HEK293 (cell line): ENCODE data around the gene COQ3.

Experiments used
- CTCF ChIP-seq: fragments of 450-650 bp; formaldehyde crosslinking; IDR thresholded peaks from 2 replicates; pipeline ENCODE4 v1.5.1; 2016; ENCODE audit warnings: missing biosample characterization, missing genetic modification characterization
- KLF7 ChIP-seq: fragments of 450-650 bp; formaldehyde crosslinking; IDR thresholded peaks from 2 replicates; pipeline ENCODE4 v1.5.1; 2016; ENCODE audit warnings: missing biosample characterization, missing genetic modification characterization, borderline replicate concordance
- REST ChIP-seq: fragments of 450-650 bp; formaldehyde crosslinking; IDR thresholded peaks from 2 replicates; pipeline ENCODE4 v1.5.1; 2016; ENCODE audit warnings: missing biosample characterization, missing genetic modification characterization
- SP3 ChIP-seq: fragments of 450-650 bp; formaldehyde crosslinking; IDR thresholded peaks from 2 replicates; pipeline ENCODE4 v1.5.1; 2016; ENCODE audit warnings: missing biosample characterization, missing genetic modification characterization
- ZFP41 ChIP-seq: fragments of 450-650 bp; formaldehyde crosslinking; IDR thresholded peaks from 2 replicates; pipeline ENCODE4 v1.5.1; 2016; ENCODE audit warnings: missing biosample characterization, missing genetic modification characterization, borderline replicate concordance
- ZIC2 ChIP-seq: fragments of 450-650 bp; formaldehyde crosslinking; IDR thresholded peaks from 2 replicates; pipeline ENCODE4 v1.5.1; 2016; ENCODE audit warnings: missing biosample characterization, missing genetic modification characterization
- ZNF19 ChIP-seq: fragments of 450-650 bp; formaldehyde crosslinking; IDR thresholded peaks from 2 replicates; pipeline ENCODE4; 2016; ENCODE audit warnings: missing biosample characterization, missing genetic modification characterization, low read depth
- ZNF211 ChIP-seq: fragments of 450-650 bp; formaldehyde crosslinking; IDR thresholded peaks from 2 replicates; pipeline ENCODE4 v1.5.1; 2016; ENCODE audit warnings: low read depth, missing biosample characterization, missing genetic modification characterization
- ZNF221 ChIP-seq: fragments of 450-650 bp; formaldehyde crosslinking; IDR thresholded peaks from 2 replicates; pipeline ENCODE4 v1.5.1; 2017; ENCODE audit warnings: missing biosample characterization, missing genetic modification characterization, borderline replicate concordance
- ZNF302 ChIP-seq: fragments of 450-650 bp; formaldehyde crosslinking; IDR thresholded peaks from 2 replicates; pipeline ENCODE4 v1.5.1; 2016; ENCODE audit warnings: missing biosample characterization, missing genetic modification characterization, low read depth
- ZNF426 ChIP-seq: fragments of 450-650 bp; formaldehyde crosslinking; IDR thresholded peaks from 2 replicates; pipeline ENCODE4 v1.5.1; 2017; ENCODE audit warnings: missing biosample characterization, missing genetic modification characterization, mild to moderate bottlenecking, inconsistent platforms, moderate library complexity
- ZNF558 ChIP-seq: fragments of 450-650 bp; formaldehyde crosslinking; IDR thresholded peaks from 2 replicates; pipeline ENCODE4 v1.5.1; 2016; ENCODE audit warnings: missing biosample characterization, missing genetic modification characterization
- ZNF623 ChIP-seq: fragments of 450-650 bp; formaldehyde crosslinking; IDR thresholded peaks from 2 replicates; pipeline ENCODE4 v1.5.1; 2016; ENCODE audit warnings: missing biosample characterization, missing genetic modification characterization
- ZNF654 ChIP-seq: fragments of 450-650 bp; formaldehyde crosslinking; IDR thresholded peaks from 2 replicates; pipeline ENCODE4 v1.5.1; 2016; ENCODE audit warnings: low read depth, missing biosample characterization, missing genetic modification characterization
- ZNF785 ChIP-seq: fragments of 450-650 bp; formaldehyde crosslinking; IDR thresholded peaks from 2 replicates; pipeline ENCODE4 v1.5.1; 2016; ENCODE audit warnings: missing biosample characterization, missing genetic modification characterization
- ZXDB ChIP-seq: fragments of 450-650 bp; formaldehyde crosslinking; IDR thresholded peaks from 2 replicates; pipeline ENCODE4 v1.5.1; 2016; ENCODE audit warnings: missing biosample characterization, missing genetic modification characterization
- TF ChIP-seq, protein P1 (sequence below): fragments of 450-650 bp; formaldehyde crosslinking; IDR thresholded peaks from 2 replicates; pipeline ENCODE4 v1.5.1; 2016; ENCODE audit warnings: missing biosample characterization, missing genetic modification characterization
- TF ChIP-seq, protein P2 (sequence below): fragments of 450-650 bp; formaldehyde crosslinking; IDR thresholded peaks from 2 replicates; pipeline ENCODE4 v1.5.1; 2016; ENCODE audit warnings: missing biosample characterization, missing genetic modification characterization, borderline replicate concordance
- TF ChIP-seq, protein P3 (sequence below): fragments of 450-650 bp; formaldehyde crosslinking; IDR thresholded peaks from 2 replicates; pipeline ENCODE4 v1.5.1; 2017; ENCODE audit warnings: missing biosample characterization, missing genetic modification characterization
- TF ChIP-seq, protein P4 (sequence below): fragments of 450-650 bp; formaldehyde crosslinking; IDR thresholded peaks from 2 replicates; pipeline ENCODE4 v1.5.1; 2016; ENCODE audit warnings: missing biosample characterization, missing genetic modification characterization
- TF ChIP-seq, protein P5 (sequence below): fragments of 450-650 bp; formaldehyde crosslinking; IDR thresholded peaks from 2 replicates; pipeline ENCODE4 v1.5.1; 2016; ENCODE audit warnings: missing biosample characterization, missing genetic modification characterization

COQ3 gene

DNA sequence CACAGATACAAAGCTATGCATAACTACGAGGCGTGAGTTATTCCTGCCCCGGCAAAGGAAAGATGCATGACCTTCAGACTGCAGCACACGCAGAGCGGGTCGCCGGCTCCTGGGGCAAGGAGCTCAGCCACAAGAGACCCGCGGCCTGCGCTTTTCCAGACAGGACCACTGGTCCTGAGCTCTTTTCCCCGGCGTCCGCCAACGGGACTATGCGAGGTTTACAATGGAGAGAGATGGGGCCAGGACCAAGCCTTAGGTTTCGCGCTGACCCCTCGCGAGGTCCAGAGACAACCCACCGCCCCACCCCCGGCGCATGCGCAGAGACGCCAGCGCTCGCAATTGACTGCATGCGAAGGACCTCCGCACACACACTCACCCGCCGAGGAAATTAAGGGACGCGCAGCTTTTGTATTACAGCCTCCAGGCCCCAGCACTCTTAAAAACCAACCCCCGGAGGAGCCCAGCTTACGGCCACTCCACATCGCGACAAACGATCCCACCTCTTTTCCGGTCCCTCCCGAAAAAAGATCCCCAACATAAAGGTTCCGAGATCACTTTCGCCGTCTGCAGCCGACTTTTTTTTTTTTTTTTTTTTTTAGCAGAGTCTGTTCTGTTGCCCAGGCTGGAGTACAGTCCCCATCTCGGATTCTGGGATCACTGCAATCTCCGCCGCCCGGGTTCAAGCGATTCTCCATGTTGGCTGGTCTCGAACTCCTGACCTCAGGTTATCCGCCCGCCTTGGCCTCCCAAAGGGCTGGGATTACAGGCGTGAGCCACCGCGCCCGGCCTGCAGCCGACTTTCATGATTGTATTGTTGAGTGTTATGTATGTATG, at the start of gene COQ3 (continued):
- TF ChIP-seq, protein P1, sequence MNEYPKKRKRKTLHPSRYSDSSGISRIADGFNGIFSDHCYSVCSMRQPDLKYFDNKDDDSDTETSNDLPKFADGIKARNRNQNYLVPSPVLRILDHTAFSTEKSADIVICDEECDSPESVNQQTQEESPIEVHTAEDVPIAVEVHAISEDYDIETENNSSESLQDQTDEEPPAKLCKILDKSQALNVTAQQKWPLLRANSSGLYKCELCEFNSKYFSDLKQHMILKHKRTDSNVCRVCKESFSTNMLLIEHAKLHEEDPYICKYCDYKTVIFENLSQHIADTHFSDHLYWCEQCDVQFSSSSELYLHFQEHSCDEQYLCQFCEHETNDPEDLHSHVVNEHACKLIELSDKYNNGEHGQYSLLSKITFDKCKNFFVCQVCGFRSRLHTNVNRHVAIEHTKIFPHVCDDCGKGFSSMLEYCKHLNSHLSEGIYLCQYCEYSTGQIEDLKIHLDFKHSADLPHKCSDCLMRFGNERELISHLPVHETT (tag by site-specific recombination) = peak; percentile 98
- TF ChIP-seq SP3 (tag by site-specific recombination) = peak; percentile 69
- TF ChIP-seq ZIC2 (tag by site-specific recombination) = no peak
- no peak for TF ChIP-seq ZNF211
- TF ChIP-seq ZFP41 (tag by site-specific recombination) = no peak
- TF ChIP-seq, protein P2, sequence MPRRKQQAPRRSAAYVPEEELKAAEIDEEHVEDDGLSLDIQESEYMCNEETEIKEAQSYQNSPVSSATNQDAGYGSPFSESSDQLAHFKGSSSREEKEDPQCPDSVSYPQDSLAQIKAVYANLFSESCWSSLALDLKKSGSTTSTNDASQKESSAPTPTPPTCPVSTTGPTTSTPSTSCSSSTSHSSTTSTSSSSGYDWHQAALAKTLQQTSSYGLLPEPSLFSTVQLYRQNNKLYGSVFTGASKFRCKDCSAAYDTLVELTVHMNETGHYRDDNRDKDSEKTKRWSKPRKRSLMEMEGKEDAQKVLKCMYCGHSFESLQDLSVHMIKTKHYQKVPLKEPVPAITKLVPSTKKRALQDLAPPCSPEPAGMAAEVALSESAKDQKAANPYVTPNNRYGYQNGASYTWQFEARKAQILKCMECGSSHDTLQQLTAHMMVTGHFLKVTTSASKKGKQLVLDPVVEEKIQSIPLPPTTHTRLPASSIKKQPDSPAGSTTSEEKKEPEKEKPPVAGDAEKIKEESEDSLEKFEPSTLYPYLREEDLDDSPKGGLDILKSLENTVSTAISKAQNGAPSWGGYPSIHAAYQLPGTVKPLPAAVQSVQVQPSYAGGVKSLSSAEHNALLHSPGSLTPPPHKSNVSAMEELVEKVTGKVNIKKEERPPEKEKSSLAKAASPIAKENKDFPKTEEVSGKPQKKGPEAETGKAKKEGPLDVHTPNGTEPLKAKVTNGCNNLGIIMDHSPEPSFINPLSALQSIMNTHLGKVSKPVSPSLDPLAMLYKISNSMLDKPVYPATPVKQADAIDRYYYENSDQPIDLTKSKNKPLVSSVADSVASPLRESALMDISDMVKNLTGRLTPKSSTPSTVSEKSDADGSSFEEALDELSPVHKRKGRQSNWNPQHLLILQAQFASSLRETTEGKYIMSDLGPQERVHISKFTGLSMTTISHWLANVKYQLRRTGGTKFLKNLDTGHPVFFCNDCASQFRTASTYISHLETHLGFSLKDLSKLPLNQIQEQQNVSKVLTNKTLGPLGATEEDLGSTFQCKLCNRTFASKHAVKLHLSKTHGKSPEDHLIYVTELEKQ (tag by site-specific recombination) = no peak
- peak; percentile 35; the same call in 1 of the 2 replicates for TF ChIP-seq KLF7
- no peak for TF ChIP-seq ZNF221
- TF ChIP-seq ZNF654 (tag by site-specific recombination) = no peak
- peak; percentile 86 for TF ChIP-seq ZNF558
- TF ChIP-seq ZNF785 (tag by site-specific recombination) = no peak
- TF ChIP-seq ZNF19 (tag by site-specific recombination) = no peak
- 0 out of 2 replicates have a peak, but pooled peaks have one; percentile 33 for TF ChIP-seq ZNF623 (tag by site-specific recombination)
- peak; percentile 65; the same call in 1 of the 2 replicates for TF ChIP-seq REST (tag by site-specific recombination)
- no peak for TF ChIP-seq CTCF (tag by site-specific recombination)
- TF ChIP-seq, protein P3, sequence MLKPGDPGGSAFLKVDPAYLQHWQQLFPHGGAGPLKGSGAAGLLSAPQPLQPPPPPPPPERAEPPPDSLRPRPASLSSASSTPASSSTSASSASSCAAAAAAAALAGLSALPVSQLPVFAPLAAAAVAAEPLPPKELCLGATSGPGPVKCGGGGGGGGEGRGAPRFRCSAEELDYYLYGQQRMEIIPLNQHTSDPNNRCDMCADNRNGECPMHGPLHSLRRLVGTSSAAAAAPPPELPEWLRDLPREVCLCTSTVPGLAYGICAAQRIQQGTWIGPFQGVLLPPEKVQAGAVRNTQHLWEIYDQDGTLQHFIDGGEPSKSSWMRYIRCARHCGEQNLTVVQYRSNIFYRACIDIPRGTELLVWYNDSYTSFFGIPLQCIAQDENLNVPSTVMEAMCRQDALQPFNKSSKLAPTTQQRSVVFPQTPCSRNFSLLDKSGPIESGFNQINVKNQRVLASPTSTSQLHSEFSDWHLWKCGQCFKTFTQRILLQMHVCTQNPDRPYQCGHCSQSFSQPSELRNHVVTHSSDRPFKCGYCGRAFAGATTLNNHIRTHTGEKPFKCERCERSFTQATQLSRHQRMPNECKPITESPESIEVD (tag by site-specific recombination) = no peak
- TF ChIP-seq ZNF426 (tag by site-specific recombination) = no peak
- TF ChIP-seq, protein P4, sequence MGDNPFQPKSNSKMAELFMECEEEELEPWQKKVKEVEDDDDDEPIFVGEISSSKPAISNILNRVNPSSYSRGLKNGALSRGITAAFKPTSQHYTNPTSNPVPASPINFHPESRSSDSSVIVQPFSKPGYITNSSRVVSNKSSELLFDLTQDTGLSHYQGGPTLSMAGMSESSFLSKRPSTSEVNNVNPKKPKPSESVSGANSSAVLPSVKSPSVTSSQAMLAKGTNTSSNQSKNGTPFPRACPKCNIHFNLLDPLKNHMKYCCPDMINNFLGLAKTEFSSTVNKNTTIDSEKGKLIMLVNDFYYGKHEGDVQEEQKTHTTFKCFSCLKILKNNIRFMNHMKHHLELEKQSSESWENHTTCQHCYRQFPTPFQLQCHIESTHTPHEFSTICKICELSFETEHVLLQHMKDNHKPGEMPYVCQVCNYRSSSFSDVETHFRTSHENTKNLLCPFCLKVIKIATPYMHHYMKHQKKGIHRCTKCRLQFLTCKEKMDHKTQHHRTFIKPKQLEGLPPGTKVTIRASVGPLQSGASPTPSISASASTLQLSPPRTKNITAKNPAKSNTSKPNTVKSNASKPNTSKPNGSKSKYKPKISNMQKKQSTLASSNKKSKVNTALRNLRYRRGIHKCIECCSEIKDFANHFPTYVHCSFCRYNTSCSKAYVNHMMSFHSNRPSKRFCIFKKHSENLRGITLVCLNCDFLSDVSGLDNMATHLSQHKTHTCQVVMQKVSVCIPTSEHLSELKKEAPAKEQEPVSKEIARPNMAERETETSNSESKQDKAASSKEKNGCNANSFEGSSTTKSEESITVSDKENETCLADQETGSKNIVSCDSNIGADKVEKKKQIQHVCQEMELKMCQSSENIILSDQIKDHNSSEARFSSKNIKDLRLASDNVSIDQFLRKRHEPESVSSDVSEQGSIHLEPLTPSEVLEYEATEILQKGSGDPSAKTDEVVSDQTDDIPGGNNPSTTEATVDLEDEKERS (tag by site-specific recombination) = 0 out of 2 replicates have a peak, but pooled peaks have one; percentile 35
- no peak for TF ChIP-seq ZNF302 (tag by site-specific recombination)
- TF ChIP-seq, protein P5, sequence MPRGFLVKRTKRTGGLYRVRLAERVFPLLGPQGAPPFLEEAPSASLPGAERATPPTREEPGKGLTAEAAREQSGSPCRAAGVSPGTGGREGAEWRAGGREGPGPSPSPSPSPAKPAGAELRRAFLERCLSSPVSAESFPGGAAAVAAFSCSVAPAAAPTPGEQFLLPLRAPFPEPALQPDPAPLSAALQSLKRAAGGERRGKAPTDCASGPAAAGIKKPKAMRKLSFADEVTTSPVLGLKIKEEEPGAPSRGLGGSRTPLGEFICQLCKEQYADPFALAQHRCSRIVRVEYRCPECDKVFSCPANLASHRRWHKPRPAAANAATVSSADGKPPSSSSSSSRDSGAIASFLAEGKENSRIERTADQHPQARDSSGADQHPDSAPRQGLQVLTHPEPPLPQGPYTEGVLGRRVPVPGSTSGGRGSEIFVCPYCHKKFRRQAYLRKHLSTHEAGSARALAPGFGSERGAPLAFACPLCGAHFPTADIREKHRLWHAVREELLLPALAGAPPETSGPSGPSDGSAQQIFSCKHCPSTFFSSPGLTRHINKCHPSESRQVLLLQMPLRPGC (tag by site-specific recombination) = peak; percentile 41; the same call in 1 of the 2 replicates
- TF ChIP-seq ZXDB (tag by site-specific recombination) = peak; percentile 92
